Retina (tissue), 1 donor: ENCODE results near the gene TWIST2.

ENCODE experiments used
- DNase-seq: peaks from one replicate; pipeline ENCODE4 v3.0.0-alpha.2; 2016

Gene TWIST2

GRCh38 chr2:238893349-238894000 is 45.6 kb downstream of the TWIST2 start:
- no peak for DNase-seq

- no peak for DNase-seq
Measured at GRCh38 chr2:238894226-238894949, 46.5 kb downstream of the TWIST2 start.

DNA sequence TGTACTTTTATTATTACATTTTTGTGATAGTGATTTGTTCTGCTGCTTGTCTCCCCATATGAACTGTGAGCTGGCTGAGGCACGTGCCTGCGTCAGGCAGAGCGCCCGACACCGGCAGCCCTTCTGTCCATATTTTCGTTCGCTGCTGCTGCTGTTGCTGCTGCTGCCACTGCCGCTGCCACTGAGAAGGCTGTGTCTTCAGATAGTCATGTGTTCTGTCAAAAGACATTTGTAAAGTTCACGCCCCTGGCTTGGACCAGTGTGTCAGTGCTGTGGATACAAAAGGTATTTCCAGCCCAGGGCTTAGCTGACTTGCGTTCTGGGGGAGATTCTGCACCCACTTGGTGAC is 47.0 kb downstream of the TWIST2 start:
- DNase-seq: no peak

DNA sequence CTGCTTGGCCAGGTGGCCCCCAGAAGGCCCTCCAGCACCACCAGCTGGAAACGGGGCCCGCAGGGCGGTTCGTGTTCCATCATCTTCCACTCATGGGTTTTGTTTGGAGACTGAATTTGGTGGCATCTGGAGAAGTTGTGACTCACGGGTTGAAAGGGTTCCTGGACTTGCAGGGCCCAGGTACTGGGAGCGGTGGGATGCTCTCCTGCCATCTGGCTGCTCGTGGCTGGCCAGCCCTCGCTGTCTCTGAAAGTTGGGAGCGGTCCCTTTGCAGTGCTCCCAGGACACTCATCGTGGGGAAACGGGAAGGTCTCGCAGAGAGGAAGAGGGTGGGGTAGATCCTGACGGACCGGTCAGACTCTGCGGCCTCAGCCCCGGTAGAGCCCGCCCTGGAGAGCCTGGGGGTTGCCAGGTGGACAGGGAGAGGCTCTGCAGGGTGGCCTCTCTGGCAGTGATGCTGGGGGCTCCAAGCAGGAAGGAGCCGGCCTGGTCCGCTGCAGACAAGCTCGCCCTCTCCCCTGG is 47.5 kb downstream of the TWIST2 start:
- no peak for DNase-seq

DNA sequence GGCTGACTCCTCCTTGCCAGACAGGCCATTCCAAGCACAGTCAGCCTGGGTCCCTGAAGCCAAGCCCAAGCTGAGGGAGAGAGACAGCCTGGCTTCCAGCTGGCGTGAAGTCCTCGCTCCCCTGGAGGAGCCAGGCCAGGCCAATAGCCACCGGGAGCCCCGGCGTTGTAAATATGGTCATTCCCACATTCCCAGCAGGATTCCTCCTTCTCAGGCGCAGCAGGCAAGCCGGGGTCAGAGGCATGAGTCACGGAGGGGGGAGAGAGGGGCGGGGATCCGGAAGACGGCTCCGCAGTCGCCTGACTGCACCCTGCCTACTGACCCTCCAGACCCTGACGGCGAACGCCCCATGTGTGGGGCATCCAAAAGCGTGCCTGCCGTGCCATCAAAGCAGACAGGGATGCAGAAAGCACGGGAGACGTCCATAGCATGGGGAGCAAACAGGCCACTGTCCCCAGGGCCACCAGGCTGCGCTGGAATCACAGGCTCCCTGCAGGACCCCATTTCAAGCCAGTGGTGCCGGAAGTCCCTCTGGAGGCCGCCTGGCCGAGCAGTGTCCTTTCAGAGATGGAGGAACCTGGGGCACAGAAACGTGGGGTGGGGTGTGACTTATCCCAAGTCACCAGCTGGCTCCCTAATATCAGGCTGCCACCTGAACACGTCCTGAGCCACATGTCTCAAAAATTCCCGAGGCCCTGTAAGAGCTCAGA is 48.2 kb downstream of the TWIST2 start:
- DNase-seq: peak; percentile 72

GRCh38 chr2:238896641-238897040 is 48.8 kb downstream of the TWIST2 start:
- DNase-seq: no peak

- DNase-seq: no peak
Measured at GRCh38 chr2:238897122-238897880, 49.4 kb downstream of the TWIST2 start.

GRCh38 chr2:238897911-238898311 is 50.0 kb downstream of the TWIST2 start:
- DNase-seq: no peak

- DNase-seq: no peak
Measured at GRCh38 chr2:238898534-238899281, 50.8 kb downstream of the TWIST2 start.

- no peak for DNase-seq
Measured at GRCh38 chr2:238899386-238899785, 51.5 kb downstream of the TWIST2 start.

DNA sequence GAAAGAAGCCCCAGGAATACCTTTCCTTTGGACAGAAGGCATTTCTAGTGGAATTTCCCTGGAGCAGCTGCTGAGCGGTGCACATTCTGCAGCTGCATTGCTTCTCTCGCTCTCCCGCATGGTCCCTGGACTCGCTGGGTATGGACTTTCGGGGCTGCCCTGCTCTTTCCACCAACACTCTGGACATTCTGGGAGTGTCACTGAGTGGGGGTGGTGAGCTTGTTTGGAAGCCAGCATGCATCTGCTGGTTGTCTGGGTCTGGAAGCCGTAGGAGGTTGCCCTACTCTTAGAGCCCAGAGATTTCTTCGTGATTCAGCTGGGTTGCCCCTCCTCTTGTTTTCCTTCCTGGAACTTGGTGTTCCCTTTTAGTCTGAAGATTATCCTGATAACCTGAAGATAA is 52.6 kb downstream of the TWIST2 start:
- DNase-seq: no peak

GRCh38 chr2:238901461-238902057 is 53.7 kb downstream of the TWIST2 start:
- DNase-seq: no peak

DNA sequence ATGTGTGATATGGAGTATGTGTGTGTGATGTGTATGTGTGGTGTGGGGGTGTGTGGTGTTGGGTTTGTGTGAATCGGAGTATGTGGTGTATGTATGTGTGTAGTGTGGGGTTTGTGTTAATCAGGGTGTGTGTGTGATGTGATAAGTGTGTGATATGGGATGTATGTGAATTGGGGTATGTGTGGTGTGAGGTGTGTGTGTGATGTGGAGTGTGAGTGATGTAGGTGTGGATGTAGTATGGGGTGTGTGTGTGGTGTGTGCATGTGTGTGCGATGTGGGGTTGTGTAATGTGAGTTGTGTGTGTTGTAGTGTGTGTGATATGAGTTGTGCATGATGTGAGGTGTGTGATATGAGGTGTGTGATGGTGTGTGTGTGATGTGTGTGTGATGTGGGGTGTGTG is 54.4 kb downstream of the TWIST2 start:
- DNase-seq: no peak

DNA sequence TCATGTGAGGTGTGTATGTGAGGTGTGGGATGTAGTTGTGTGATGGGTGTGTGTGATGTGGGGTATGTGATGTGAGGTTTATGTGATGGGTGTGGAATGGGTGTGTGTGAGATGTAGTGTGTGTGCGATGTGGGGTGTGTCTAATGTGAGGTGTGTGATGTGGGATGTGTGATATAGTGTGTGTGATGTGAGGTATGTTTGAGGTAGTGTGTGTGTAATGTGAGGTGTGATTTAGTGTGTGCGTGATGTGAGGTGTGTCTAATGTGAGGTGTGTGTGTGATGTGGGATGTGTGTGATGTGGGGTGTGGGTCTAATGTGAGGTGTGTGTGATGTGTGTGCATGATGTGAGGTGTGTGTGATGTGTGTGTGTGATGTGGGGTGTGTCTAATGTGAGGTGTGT is 55.3 kb downstream of the TWIST2 start:
- DNase-seq: no peak

DNA sequence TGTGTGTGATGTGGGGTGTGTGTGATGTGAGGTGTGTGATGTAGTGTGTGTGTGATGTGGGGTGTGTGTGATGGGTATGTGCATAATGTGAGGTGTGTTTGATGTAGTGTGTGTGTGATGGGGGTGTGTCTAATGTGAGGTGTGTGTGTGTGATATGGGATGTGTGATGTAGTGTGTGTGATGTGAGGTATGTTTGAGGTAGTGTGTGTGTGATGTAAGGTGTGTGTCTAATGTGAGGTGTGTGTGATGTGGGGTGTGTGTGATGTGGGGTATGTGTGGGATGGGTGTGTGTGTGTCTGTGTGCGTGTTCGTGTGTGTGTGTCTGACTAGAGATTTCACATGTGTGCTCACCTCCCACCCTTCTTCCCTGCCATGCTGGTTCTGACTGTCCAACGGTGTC is 56.3 kb downstream of the TWIST2 start:
- DNase-seq: no peak

DNA sequence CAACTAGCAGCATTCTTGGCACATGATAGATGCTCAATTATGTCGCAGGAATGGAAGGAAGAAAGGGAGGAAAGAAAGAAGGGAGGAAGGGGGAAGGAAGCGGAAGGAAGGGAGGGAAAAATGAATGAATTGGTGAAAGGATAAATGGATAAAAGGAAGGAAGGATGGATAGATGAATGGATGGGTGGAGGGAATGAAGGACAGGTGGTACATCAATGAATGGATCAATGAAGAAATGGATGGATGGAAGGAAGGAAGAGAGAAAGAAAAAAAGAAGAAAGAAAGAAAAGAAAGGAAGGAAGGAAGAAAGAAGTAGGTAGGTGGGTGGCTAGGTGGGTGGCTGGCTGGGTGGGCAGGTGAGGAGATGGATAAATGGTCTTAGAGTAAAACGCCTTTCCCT is 56.8 kb downstream of the TWIST2 start:
- no peak for DNase-seq

GRCh38 chr2:238905224-238905623 is 57.3 kb downstream of the TWIST2 start:
- no peak for DNase-seq

DNA sequence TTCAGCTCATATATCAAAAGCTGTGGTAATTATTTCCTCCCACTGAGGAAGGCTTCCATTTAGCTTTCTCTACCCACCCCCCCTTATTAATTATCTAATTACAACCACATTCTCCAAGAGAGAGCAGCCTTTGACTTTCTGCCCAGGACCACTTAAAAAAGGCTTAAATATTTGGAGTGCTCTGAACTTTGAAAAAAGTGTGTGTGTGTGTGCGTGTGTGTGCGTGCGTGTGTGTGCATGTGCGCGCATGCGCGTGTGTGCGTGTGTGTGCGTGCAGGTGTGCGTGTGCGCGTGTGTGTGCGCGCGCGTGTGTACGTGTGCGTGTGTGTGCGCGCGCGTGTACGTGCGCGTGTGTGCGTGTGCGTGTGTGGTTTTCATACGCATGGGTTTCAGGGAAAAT is 57.8 kb downstream of the TWIST2 start:
- no peak for DNase-seq

DNA sequence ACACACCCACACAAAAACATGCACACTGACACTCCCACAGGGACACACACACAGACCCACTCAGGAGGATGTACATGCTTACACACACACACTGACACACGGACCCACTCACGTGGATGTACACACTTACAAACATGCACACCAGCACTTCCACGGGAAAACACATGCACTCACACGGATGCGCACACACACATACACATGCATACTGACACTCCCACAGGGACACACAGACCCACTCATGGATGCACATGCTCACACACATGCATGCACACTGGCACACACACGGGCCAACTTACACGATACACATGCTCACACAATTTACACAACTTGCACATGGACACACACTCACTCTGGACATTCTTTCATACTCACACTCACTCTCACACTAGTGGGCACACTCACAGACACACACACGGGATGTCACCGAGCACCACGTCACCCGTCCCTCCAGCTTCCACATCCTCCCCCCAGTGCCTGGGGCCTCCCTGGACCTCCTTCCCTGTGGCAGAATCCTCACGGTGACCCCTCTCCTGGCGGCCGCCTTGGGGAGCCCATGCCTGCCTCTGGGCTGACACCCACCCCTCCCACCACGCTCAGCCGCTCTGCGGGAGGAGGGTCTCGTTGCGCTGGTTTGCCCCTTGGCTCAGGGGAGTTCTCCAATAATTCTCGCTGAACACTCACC is 58.5 kb downstream of the TWIST2 start:
- no peak for DNase-seq

DNA sequence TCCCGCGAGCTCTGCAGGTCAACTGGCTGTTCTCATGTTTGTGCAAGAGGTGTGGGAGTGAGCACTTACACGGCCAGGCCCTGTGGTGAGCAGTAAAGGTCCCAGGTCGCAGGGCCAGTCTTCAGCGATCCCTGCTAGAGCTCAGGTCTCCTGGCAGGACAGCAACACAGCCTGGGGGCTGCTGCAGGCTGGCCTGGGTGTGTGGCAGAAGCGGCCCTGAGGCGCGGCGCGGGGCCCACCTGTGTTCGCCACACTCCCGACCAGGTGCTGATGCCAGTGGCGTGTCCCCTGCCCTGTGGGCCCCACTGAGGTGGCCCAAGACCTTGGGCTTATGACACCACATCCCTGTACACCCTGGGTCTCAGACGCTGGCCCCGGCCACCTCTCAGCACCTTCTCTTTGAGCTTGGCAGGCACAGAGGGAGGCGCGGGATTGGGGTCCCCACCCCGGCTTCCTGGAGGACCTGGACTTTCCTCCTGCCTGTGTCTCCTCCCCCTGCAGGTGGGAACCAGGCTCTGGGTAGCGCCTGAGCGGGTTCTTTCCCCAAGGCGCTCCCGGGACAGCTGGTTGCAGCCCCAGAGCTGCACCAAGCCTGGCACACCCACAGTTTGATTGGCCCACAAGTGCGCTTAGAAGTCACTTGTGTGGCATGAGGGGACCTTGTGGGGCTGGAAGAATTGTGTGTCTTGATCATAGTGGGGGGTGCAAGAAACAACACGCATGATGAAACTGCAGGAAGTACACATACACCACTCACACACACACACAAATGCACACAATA is 59.2 kb downstream of the TWIST2 start:
- no peak for DNase-seq
